A549 (cell line): ENCODE data around the gene HERPUD2. TPM values are rescaled to one million over a fixed set of nuclear protein-coding genes. Genes with fewer than 3 reads are reported as not detected.

Source experiments
- ATAC-seq, 2 experiments: fragments of 200-7000 bp in 1 of 2; fragments of >200 bp in 1 of 2; cut with Nextera tagmentation in 1 of 2; cut with Tn5 transposase in 1 of 2; 3 replicates each; pipeline versions ENCODE4 v1.8.0 to v1.9.1; 2018 to 2020; ENCODE audit warnings: mild to moderate bottlenecking in 1 of 2, moderate library complexity in 1 of 2
- CTCF ChIA-PET: fragments of 300-600 bp; sonication (Branson Sonifier 250); formaldehyde crosslinking; extraction: SDS; loops from one replicate; lab custom pipeline; 2021; ENCODE audit warnings: antibody characterized with exemption, inconsistent platforms; lab: Yijun Ruan, JAX
- POLR2A ChIA-PET: fragments of 350-600 bp; formaldehyde crosslinking; extraction: SDS; loops from one replicate; lab custom pipeline; 2021; ENCODE audit warnings: antibody characterized with exemption, inconsistent platforms; lab: Yijun Ruan, JAX
- DNase-seq, 2 experiments: peaks; one replicate each; pipeline versions ENCODE4 v3.0.0 to v3.0.0-alpha.2; 2011 to 2016; ENCODE audit warnings: low read depth in 1 of 2, low spot score in 1 of 2
- FAIRE-seq: peaks from 2 replicates; lab custom pipeline; 2011; peaks lifted over from hg19 to GRCh38; lab: Jason Lieb, UNC
- H3K27ac ChIP-seq, 2 experiments: fragments of >200 bp; sonication (Bioruptor Twin); formaldehyde crosslinking; 3 replicates each; pipeline ENCODE4 v1.5.1; 2016 to 2017
- H3K4me1 ChIP-seq: fragments of >200 bp; sonication (Bioruptor Twin); formaldehyde crosslinking; 3 replicates; pipeline ENCODE4 v1.6.1; 2016
- H3K4me2 ChIP-seq: fragments of >200 bp; sonication (Bioruptor Twin); formaldehyde crosslinking; 3 replicates; pipeline ENCODE4 v1.6.1; 2016
- H3K4me3 ChIP-seq: fragments of >200 bp; sonication (Bioruptor Twin); formaldehyde crosslinking; 3 replicates; pipeline ENCODE4 v1.5.1; 2016
- H3K9me3 ChIP-seq: fragments of >200 bp; sonication (Bioruptor Twin); formaldehyde crosslinking; 3 replicates; pipeline ENCODE4 v1.6.1; 2016
- CEBPB ChIP-seq, 2 experiments: fragments of >200 bp in 1 of 2; sonication (Bioruptor Twin) in 1 of 2; formaldehyde crosslinking in 1 of 2; IDR thresholded peaks; 2 replicates each; pipeline ENCODE4 v1.6.1; 2012 to 2016
- CHD2 ChIP-seq: fragments of 150-350 bp; IDR thresholded peaks from 2 replicates; pipeline ENCODE4 v1.6.1; 2014; ENCODE audit warnings: low read length; ENCODE audit not compliant: partially characterized antibody
- CHD4 ChIP-seq: fragments of 200-600 bp; sonication (generic); IDR thresholded peaks from 2 replicates; pipeline ENCODE4 v1.6.1; 2016; ENCODE audit warnings: antibody characterized with exemption, mild to moderate bottlenecking, borderline replicate concordance
- EP300 ChIP-seq, 2 experiments: fragments of >200 bp; sonication (Bioruptor Twin); formaldehyde crosslinking; IDR thresholded peaks; 2 replicates in 1 of 2; 3 replicates in 1 of 2; pipeline ENCODE4 v1.6.1; 2016 to 2017
- ESRRA ChIP-seq: fragments of 150-350 bp; IDR thresholded peaks from 2 replicates; pipeline ENCODE4 v1.6.1; 2014; ENCODE audit warnings: mild to moderate bottlenecking, low read length, borderline replicate concordance
- FOSL2 ChIP-seq, 2 experiments: fragments of 450-650 bp in 1 of 2; fragments of >200 bp in 1 of 2; sonication (Bioruptor Twin) in 1 of 2; formaldehyde crosslinking; IDR thresholded peaks; 2 replicates each; pipeline versions ENCODE4 v1.5.0 to v1.6.1; 2016 to 2020; ENCODE audit warnings: mild to moderate bottlenecking in 1 of 2, moderate library complexity in 1 of 2
- FOXS1 ChIP-seq: fragments of 250-450 bp; sonication (Bioruptor Pico); IDR thresholded peaks from 2 replicates; pipeline ENCODE4 v1.5.0; 2020; ENCODE audit warnings: mild to moderate bottlenecking, moderate library complexity
- GATA3 ChIP-seq: IDR thresholded peaks from 2 replicates; pipeline ENCODE4 v1.6.1; 2012; ENCODE audit warnings: borderline replicate concordance
- HDAC2 ChIP-seq: fragments of 200-600 bp; sonication (generic); IDR thresholded peaks from 2 replicates; pipeline ENCODE4 v1.6.1; 2016
- HEYL ChIP-seq: fragments of 250-450 bp; sonication (Bioruptor Pico); IDR thresholded peaks from 2 replicates; pipeline ENCODE4 v1.8.0; 2021; ENCODE audit warnings: mild to moderate bottlenecking, moderate library complexity
- HOXA7 ChIP-seq: fragments of 250-450 bp; sonication (Bioruptor Pico); IDR thresholded peaks from 2 replicates; pipeline ENCODE4 v1.5.0; 2020; ENCODE audit warnings: mild to moderate bottlenecking, moderate library complexity
- HOXB5 ChIP-seq: fragments of 250-450 bp; sonication (Bioruptor Pico); IDR thresholded peaks from 2 replicates; pipeline ENCODE4 v1.5.0; 2020; ENCODE audit warnings: mild to moderate bottlenecking, moderate library complexity
- KDM1A ChIP-seq: fragments of 200-600 bp; sonication (generic); IDR thresholded peaks from 2 replicates; pipeline ENCODE4 v1.6.1; 2016; ENCODE audit warnings: low read depth, mild to moderate bottlenecking
- KDM5A ChIP-seq: fragments of 200-600 bp; sonication (generic); IDR thresholded peaks from 2 replicates; pipeline ENCODE4 v1.6.1; 2016; ENCODE audit warnings: antibody characterized with exemption, mild to moderate bottlenecking
- MAFK ChIP-seq: fragments of 450-650 bp; IDR thresholded peaks from 2 replicates; pipeline ENCODE4 v1.6.1; 2014; ENCODE audit not compliant: partially characterized antibody
- MAZ ChIP-seq: fragments of 150-350 bp; IDR thresholded peaks from 2 replicates; pipeline ENCODE4 v1.6.1; 2014; ENCODE audit warnings: antibody characterized with exemption, low read depth, low read length, borderline replicate concordance
- PHF8 ChIP-seq: fragments of 200-600 bp; sonication (generic); IDR thresholded peaks from 2 replicates; pipeline ENCODE4 v1.6.1; 2016; ENCODE audit warnings: low read depth, mild to moderate bottlenecking, antibody characterized with exemption, moderate library complexity, borderline replicate concordance
- RAD21 ChIP-seq, 2 experiments: fragments of >200 bp in 1 of 2; sonication (Bioruptor Twin) in 1 of 2; formaldehyde crosslinking in 1 of 2; IDR thresholded peaks in 1 of 2; conservative IDR thresholded peaks in 1 of 2; 2 replicates in 1 of 2; 3 replicates in 1 of 2; pipeline ENCODE4 v1.6.1; 2012 to 2018; ENCODE audit warnings: inconsistent platforms in 1 of 2
- RCOR1 ChIP-seq: fragments of 150-350 bp; IDR thresholded peaks from 2 replicates; pipeline ENCODE4 v1.6.1; 2014; ENCODE audit warnings: antibody characterized with exemption, low read length, low read depth
- SMC3 ChIP-seq: fragments of >200 bp; sonication (Bioruptor Twin); formaldehyde crosslinking; IDR thresholded peaks from 3 replicates; pipeline ENCODE4 v1.6.1; 2018; ENCODE audit warnings: inconsistent platforms
- WGBS: methylation state at CpG from one replicate; pipeline ENCODE4 v1.1.6; 2017; ENCODE audit errors: missing lambda C conversion rate; 5-methylcytosine and 5-hydroxymethylcytosine counted together
- polyA plus RNA-seq, 4 experiments: library from polyadenylated mRNA; depleted of rRNA in 3 of 4; stranded (reverse); fragments of >200 nt; fragmentation: RNase III in 1 of 4; extraction: RNeasy Plus Mini Kit Qiagen cat#74134 plus additional on column Dnase treatment in 1 of 4; gene quantifications; 2 replicates in 3 of 4; 3 replicates in 1 of 4; pipeline ENCODE4 v1.2.3, GENCODE V29; 2011 to 2017
- TF ChIP-seq, protein P1 (sequence below): fragments of >200 bp; sonication (Bioruptor Twin); formaldehyde crosslinking; IDR thresholded peaks from 3 replicates; pipeline ENCODE4 v1.5.1; 2016
- TF ChIP-seq, protein P2 (sequence below): fragments of >200 bp; sonication (Bioruptor Twin); formaldehyde crosslinking; IDR thresholded peaks from 3 replicates; pipeline ENCODE4 v1.6.1; 2016
- TF ChIP-seq, protein P3 (sequence below): fragments of >200 bp; sonication (Bioruptor Twin); formaldehyde crosslinking; IDR thresholded peaks from 2 replicates; pipeline ENCODE4 v1.6.1; 2016
- TF ChIP-seq, protein P4 (sequence below): fragments of 250-450 bp; sonication (Bioruptor Pico); IDR thresholded peaks from 2 replicates; pipeline ENCODE4 v1.5.0; 2021; ENCODE audit warnings: mild to moderate bottlenecking, moderate library complexity, borderline replicate concordance
- TF ChIP-seq, protein P5 (sequence below): fragments of 450-650 bp; IDR thresholded peaks from 2 replicates; pipeline ENCODE4 v1.6.1; 2014; ENCODE audit warnings: antibody characterized with exemption

The HERPUD2 gene
- polyA plus RNA-seq, 2 of the 4 experiments (the other 2 are of a cell fraction), result 13.2 to 34.8 TPM

DNA sequence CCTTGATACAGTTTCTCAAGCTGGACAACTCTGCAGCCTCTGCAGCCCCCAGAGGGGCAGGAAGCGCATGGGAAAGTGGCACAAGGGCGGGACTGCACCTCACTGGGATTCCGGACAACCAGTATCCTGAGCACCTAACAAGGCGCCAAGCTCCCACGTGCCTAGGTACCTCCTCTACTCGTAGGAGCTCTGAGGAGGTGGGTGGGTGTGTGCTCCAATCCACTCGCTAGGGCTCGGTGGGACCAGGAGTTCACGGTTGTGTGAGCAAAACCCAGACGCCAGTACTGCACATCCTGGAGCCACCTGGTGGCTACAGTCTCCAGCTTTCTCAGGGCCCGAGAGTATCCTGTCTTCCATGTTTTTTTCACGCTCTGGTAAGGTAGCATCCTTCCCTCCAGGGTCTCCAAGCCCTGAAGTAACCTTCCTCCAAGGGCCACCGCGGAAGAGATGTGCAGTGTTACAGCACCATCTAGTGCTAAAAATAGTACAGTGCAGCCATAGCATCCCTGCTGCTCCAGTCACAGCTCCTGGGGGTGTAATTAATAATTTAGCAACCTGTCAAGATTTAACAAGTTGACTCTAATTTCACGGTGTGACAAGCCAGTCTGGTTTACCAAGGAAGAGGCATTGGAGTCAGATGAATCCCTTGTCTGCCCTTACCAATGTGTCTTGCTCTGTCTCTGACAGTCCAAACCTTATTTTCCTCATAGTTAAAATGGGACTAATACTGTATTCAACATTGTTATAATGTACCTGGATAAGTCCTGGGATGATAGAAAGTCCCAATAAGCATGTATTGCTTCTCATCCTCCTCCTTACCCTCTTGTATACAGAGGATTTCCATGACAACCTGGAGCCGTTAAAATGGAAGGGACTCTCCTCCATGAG is 70.4 kb downstream of the HERPUD2 start:
- H3K9me3 ChIP-seq, result no peaks in the 10 kb centered on the region
- WGBS, result 53% methylated on average over 16 of the region's 16 CpGs
- TF ChIP-seq KDM5A, result no peak
- TF ChIP-seq KDM1A, result no peak
- TF ChIP-seq RAD21 (conservative IDR thresholded peaks at IDR 0.05 in 1 of 2, IDR thresholded peaks at IDR 0.05 in 1 of 2), result peak; percentile 83 to 87
- TF ChIP-seq FOXS1 (CRISPR knock-in tag), result no peak
- no peak for TF ChIP-seq HEYL (CRISPR knock-in tag)
- no peak for TF ChIP-seq CHD4
- TF ChIP-seq SMC3, result peak; percentile 64
- TF ChIP-seq, protein P1, sequence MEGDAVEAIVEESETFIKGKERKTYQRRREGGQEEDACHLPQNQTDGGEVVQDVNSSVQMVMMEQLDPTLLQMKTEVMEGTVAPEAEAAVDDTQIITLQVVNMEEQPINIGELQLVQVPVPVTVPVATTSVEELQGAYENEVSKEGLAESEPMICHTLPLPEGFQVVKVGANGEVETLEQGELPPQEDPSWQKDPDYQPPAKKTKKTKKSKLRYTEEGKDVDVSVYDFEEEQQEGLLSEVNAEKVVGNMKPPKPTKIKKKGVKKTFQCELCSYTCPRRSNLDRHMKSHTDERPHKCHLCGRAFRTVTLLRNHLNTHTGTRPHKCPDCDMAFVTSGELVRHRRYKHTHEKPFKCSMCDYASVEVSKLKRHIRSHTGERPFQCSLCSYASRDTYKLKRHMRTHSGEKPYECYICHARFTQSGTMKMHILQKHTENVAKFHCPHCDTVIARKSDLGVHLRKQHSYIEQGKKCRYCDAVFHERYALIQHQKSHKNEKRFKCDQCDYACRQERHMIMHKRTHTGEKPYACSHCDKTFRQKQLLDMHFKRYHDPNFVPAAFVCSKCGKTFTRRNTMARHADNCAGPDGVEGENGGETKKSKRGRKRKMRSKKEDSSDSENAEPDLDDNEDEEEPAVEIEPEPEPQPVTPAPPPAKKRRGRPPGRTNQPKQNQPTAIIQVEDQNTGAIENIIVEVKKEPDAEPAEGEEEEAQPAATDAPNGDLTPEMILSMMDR, result peak; percentile 85
- TF ChIP-seq, protein P2, sequence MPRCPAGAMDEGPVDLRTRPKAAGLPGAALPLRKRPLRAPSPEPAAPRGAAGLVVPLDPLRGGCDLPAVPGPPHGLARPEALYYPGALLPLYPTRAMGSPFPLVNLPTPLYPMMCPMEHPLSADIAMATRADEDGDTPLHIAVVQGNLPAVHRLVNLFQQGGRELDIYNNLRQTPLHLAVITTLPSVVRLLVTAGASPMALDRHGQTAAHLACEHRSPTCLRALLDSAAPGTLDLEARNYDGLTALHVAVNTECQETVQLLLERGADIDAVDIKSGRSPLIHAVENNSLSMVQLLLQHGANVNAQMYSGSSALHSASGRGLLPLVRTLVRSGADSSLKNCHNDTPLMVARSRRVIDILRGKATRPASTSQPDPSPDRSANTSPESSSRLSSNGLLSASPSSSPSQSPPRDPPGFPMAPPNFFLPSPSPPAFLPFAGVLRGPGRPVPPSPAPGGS, result no peak
- TF ChIP-seq HOXB5 (CRISPR knock-in tag), result no peak
- no peak for TF ChIP-seq PHF8
- peak; percentile 47 to 63 for DNase-seq
- no peak overlapping the region for H3K4me2 ChIP-seq
- H3K4me1 ChIP-seq, result no peaks in the 10 kb centered on the region
- H3K4me3 ChIP-seq, result no peak overlapping the region
- ChIA-PET CTCF (interaction anchor here (0.5 to 3.5 kb wide), 45 partner anchors 9 to 584 kb away, joined by 3 to 36 read pairs (median 4); no protein-coding TSS in a partner anchor), POLR2A (no interaction called here)
- H3K27ac ChIP-seq, result no peak overlapping the region
- FAIRE-seq, result peak; percentile 23
- peak; percentile 89 to 95 for ATAC-seq

DNA sequence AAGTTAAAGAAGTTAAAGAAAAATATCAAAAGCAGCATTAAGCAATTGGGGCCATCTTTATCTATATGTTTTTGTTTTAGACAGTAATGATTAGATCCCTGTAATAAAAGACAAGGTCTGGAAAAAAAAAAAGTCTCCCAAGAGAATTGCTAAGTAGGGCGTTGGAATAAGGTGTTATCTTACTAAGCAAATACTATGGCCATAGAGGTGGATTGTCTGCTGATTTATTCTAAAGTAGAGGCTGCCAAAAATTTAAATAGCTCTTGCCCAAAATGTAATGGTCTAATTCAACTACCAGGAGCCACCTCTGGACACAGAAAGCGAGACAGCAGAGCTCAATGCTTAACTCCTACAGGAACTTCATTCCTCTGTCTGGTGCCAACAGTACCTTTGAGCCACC is 71.6 kb downstream of the HERPUD2 start:
- POLR2A ChIA-PET, result no interaction called here
- no peak overlapping the region for H3K27ac ChIP-seq
- FAIRE-seq (no peak), DNase-seq (no peak), ATAC-seq (no peak)
- CTCF ChIA-PET, result interaction anchor here (0.9 to 3.5 kb wide), 21 partner anchors 9 to 583 kb away, joined by 3 to 36 read pairs (median 7); no protein-coding TSS in a partner anchor
- no peak for TF ChIP-seq CHD2
- TF ChIP-seq HEYL (CRISPR knock-in tag), result no peak
- TF ChIP-seq, protein P3, sequence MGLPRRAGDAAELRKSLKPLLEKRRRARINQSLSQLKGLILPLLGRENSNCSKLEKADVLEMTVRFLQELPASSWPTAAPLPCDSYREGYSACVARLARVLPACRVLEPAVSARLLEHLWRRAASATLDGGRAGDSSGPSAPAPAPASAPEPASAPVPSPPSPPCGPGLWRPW, result no peak
- TF ChIP-seq ESRRA, result no peak
- no peak for TF ChIP-seq CEBPB (IDR thresholded peaks at IDR 0.05)
- no peak for TF ChIP-seq MAFK
- TF ChIP-seq FOXS1 (CRISPR knock-in tag), result no peak
- TF ChIP-seq FOSL2 (IDR thresholded peaks at IDR 0.05), result no peak
- no peak for TF ChIP-seq FOSL2 (CRISPR knock-in tag; IDR thresholded peaks at IDR 0.05)
- TF ChIP-seq GATA3, result no peak
- no peak for TF ChIP-seq HDAC2
- TF ChIP-seq EP300 (IDR thresholded peaks at IDR 0.05), result no peak
- TF ChIP-seq, protein P1, result no peak
- no peak for TF ChIP-seq SMC3
- TF ChIP-seq MAZ, result no peak
- TF ChIP-seq, protein P4, sequence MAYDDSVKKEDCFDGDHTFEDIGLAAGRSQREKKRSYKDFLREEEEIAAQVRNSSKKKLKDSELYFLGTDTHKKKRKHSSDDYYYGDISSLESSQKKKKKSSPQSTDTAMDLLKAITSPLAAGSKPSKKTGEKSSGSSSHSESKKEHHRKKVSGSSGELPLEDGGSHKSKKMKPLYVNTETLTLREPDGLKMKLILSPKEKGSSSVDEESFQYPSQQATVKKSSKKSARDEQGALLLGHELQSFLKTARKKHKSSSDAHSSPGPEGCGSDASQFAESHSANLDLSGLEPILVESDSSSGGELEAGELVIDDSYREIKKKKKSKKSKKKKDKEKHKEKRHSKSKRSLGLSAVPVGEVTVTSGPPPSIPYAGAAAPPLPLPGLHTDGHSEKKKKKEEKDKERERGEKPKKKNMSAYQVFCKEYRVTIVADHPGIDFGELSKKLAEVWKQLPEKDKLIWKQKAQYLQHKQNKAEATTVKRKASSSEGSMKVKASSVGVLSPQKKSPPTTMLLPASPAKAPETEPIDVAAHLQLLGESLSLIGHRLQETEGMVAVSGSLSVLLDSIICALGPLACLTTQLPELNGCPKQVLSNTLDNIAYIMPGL (CRISPR knock-in tag), result no peak
- TF ChIP-seq CHD4, result no peak
- TF ChIP-seq HOXA7 (CRISPR knock-in tag), result no peak
- TF ChIP-seq RCOR1, result no peak
- TF ChIP-seq, protein P5, sequence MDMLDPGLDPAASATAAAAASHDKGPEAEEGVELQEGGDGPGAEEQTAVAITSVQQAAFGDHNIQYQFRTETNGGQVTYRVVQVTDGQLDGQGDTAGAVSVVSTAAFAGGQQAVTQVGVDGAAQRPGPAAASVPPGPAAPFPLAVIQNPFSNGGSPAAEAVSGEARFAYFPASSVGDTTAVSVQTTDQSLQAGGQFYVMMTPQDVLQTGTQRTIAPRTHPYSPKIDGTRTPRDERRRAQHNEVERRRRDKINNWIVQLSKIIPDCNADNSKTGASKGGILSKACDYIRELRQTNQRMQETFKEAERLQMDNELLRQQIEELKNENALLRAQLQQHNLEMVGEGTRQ, result no peak
- WGBS, result 55% methylated on average over 2 of the region's 2 CpGs
- H3K4me2 ChIP-seq, result no peak overlapping the region
- H3K4me3 ChIP-seq, result no peak overlapping the region
- no peaks in the 10 kb centered on the region for H3K9me3 ChIP-seq
- H3K4me1 ChIP-seq, result no peaks in the 10 kb centered on the region
